Measurements from ENCODE around the gene AAMP. TPM values are rescaled to one million over a fixed set of nuclear protein-coding genes. Genes with fewer than 3 reads are reported as not detected.

The AAMP gene
- total and polyA plus RNA-seq, 3 donors from 2014 or later: 112 to 177 (median 154) TPM

GRCh38 chr2:218271865-218272530 lies 2.1 kb upstream of the AAMP start:
- Histone ChIP-seq H3K4me3 (no peak overlapping the region), H3K9me3 (no peaks in the 10 kb centered on the region), H3K4me1 (peaks cover 30% of the 10 kb centered on the region), H3K36me3 (ENCODE audit: low read depth, missing control alignments) (no peaks in the 10 kb centered on the region), H3K27me3 (no peaks in the 10 kb centered on the region), H3K27ac (peak overlapping the region; percentile 21 to 56)
- no peak for DNase-seq
- 44 to 49% methylated on average over 4 to 5 of the region's 5 CpGs for WGBS, 2 donors
- intact Hi-C loops (cut with DNase I; ENCODE audit: low total_unique reads): no loop called here
- TF ChIP-seq POLR2A (IDR thresholded peaks at IDR 0.05): no peak
- no peak for TF ChIP-seq CTCF (IDR thresholded peaks at IDR 0.05)

- intact Hi-C loops (cut with DNase I; ENCODE audit: low total_unique reads): no loop called here
- DNase-seq: no peak
- Histone ChIP-seq H3K9me3 (no peaks in the 10 kb centered on the region), H3K27me3 (no peaks in the 10 kb centered on the region), H3K4me3 (peak overlapping the region in 1 of 2 donors; percentile 92), H3K27ac (peak overlapping the region in 1 of 2 donors; percentile 69), H3K36me3 (ENCODE audit: low read depth, missing control alignments) (no peaks in the 10 kb centered on the region), H3K4me1 (peaks cover 30% of the 10 kb centered on the region)
- 36 to 37% methylated on average over 4 of the region's 4 CpGs for WGBS, 2 donors
- no peak for TF ChIP-seq CTCF (IDR thresholded peaks at IDR 0.05)
- no peak for TF ChIP-seq POLR2A (IDR thresholded peaks at IDR 0.05)
Observed at GRCh38 chr2:218271487-218271797, 1.5 kb upstream of the AAMP start.

- no peak for DNase-seq
- 4 to 5% methylated on average over 19 to 23 of the region's 23 CpGs for WGBS, 2 donors
- Histone ChIP-seq H3K36me3 (ENCODE audit: low read depth, missing control alignments) (no peaks in the 10 kb centered on the region), H3K4me3 (peak overlapping the region; percentile 76 to 92), H3K27me3 (no peaks in the 10 kb centered on the region), H3K27ac (peak overlapping the region in 1 of 2 donors; percentile 69), H3K4me1 (peaks cover 30% of the 10 kb centered on the region), H3K9me3 (no peaks in the 10 kb centered on the region)
- no peak for TF ChIP-seq CTCF (IDR thresholded peaks at IDR 0.05)
- no peak for TF ChIP-seq POLR2A (IDR thresholded peaks at IDR 0.05)
- intact Hi-C loops (cut with DNase I; ENCODE audit: low total_unique reads): no loop called here
Observed at GRCh38 chr2:218270721-218271486, 967 bp upstream of the AAMP start.

GRCh38 chr2:218267259-218267658 lies 2.7 kb downstream of the AAMP start:
- intact Hi-C loops (cut with DNase I; ENCODE audit: low total_unique reads): no loop called here
- no peak overlapping the region for H3K27ac ChIP-seq
- no peaks in the 10 kb centered on the region for H3K9me3 ChIP-seq
- 96% methylated on average over 6 of the region's 6 CpGs for WGBS, 2 donors
- no peaks in the 10 kb centered on the region for H3K36me3 ChIP-seq (ENCODE audit: low read depth, missing control alignments)
- H3K27me3 ChIP-seq: no peaks in the 10 kb centered on the region
- peaks cover 28% of the 10 kb centered on the region for H3K4me1 ChIP-seq
- TF ChIP-seq CTCF (IDR thresholded peaks at IDR 0.05) (no peak), POLR2A (IDR thresholded peaks at IDR 0.05) (no peak)
- no peak for DNase-seq
- no peak overlapping the region for H3K4me3 ChIP-seq

Measured in testis (tissue), 3 donors.